NAMALWA (cell line): ENCODE data around the gene DBF4B.

Experiments
- DNase-seq: peaks from one replicate; pipeline ENCODE4 v3.0.0-alpha.2; 2015; ENCODE audit warnings: low spot score

The DBF4B gene

GRCh38 chr17:44760474-44761308, 52.2 kb downstream of the DBF4B start:
- DNase-seq: no peak

- no peak for DNase-seq
Measured at GRCh38 chr17:44761932-44762810, 53.7 kb downstream of the DBF4B start.

GRCh38 chr17:44763170-44763569, 54.7 kb downstream of the DBF4B start:
- DNase-seq: no peak

- no peak for DNase-seq
Measured at GRCh38 chr17:44765965-44766364, 57.5 kb downstream of the DBF4B start.

- no peak for DNase-seq
Measured at GRCh38 chr17:44766409-44767038, 58.1 kb downstream of the DBF4B start.

GRCh38 chr17:44767493-44767892, 59.0 kb downstream of the DBF4B start:
- peak; percentile 43 for DNase-seq

GRCh38 chr17:44768505-44769142, 60.2 kb downstream of the DBF4B start:
- DNase-seq: no peak

GRCh38 chr17:44769230-44769629, 60.8 kb downstream of the DBF4B start:
- DNase-seq: no peak

GRCh38 chr17:44769647-44770084, 61.2 kb downstream of the DBF4B start:
- DNase-seq: no peak

GRCh38 chr17:44770166-44770925, 61.9 kb downstream of the DBF4B start:
- no peak for DNase-seq

- DNase-seq: no peak
Measured at GRCh38 chr17:44772308-44773045, 64.0 kb downstream of the DBF4B start.

- no peak for DNase-seq
Measured at GRCh38 chr17:44773140-44773539, 64.7 kb downstream of the DBF4B start.

- peak; percentile 90 for DNase-seq
Measured at GRCh38 chr17:44774271-44775135, 66.0 kb downstream of the DBF4B start.

- DNase-seq: peak; percentile 99
Measured at GRCh38 chr17:44775136-44775837, 66.8 kb downstream of the DBF4B start.

- DNase-seq: no peak
Measured at GRCh38 chr17:44775838-44776621, 67.6 kb downstream of the DBF4B start.

GRCh38 chr17:44776628-44777393, 68.3 kb downstream of the DBF4B start:
- no peak for DNase-seq
